Stimulated activated CD8-positive, alpha-beta memory T cell treated with anti-CD3 and anti-CD28 coated beads, Interleukin-15, amount 100 ng/mL, for 24 hours (primary cell): ENCODE data around the gene RAMACL.
"Not testable (repeated sequence)": the region's sequence is repeated elsewhere in the genome, so short reads cannot be mapped to it uniquely, and the experiment has no call there.

Source experiments
- DNase-seq: peaks from one replicate; pipeline ENCODE4 v3.0.0-alpha.2; 2020; ENCODE audit warnings: low read depth

Gene RAMACL

DNA sequence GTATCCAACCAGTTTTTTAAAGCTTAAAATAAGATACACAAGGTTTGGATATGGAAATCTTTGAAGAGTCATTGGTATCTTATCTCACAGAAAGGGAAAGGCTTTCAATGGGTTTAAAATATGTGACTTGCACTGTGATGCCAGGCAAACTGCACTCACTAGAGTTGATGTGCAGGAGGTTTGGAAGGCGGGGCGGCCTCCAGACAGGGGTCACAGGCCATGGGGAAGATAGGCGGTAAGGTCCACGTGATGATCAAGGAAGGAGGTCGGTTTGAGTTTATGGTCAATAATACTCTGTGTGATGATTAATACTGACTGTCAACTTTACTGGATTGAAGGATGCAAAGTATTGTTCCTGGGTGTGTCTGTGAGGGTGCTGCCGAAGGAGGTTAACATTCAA is 9.5 kb upstream of the RAMACL start:
- no peak for DNase-seq

- no peak for DNase-seq
Observed at GRCh38 chr6:166595061-166595780, 8.7 kb upstream of the RAMACL start.

GRCh38 chr6:166592821-166593220 is 6.3 kb upstream of the RAMACL start:
- DNase-seq = no peak

DNA sequence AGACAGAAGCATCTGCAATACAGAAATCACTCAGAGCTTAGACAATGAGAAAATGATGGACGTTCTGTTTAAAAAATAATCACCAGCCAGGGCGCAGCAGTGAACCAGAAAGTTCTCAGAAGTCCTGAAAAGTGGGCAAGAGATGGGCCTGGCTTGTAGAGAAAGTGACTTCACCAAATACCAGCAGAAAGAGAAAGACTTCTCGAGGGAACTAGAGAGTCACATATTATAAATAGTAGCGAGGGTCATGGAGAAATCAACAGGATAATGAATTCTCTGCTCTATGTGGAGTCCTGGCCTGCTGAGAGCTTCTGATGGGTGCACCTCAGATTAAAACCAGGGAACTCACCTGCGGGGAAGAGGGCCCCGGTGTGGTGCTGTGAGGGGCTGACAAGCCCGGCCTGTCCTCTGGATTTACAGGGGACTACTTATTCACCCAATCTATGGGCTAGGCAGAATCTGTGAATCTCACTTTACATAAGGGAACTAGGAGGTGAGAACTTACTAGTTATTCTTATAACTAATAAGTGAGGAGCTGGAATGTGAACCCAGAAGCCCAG is 5.6 kb upstream of the RAMACL start:
- no peak for DNase-seq

DNA sequence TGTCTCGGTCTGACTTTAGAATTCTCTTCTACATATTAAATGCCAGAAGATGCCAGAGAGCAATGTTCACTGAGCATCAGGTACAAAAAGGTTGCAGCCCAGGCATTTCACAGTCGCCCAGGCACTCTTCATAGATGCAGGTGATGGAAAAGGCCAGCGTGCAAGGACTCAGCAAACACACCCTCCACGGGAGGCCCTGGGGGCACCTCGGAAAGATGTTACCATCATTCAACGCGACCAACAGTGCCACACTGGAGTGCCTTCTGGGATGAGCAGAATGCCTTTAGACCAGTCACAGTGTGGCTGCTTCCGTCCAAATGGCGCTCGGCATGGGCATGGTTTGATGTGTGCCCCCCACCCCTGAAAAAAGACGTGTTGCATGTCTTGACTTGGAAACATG is 4.5 kb upstream of the RAMACL start:
- no peak for DNase-seq

GRCh38 chr6:166589786-166590574 is 3.5 kb upstream of the RAMACL start:
- no peak for DNase-seq

GRCh38 chr6:166589337-166589731 is 2.9 kb upstream of the RAMACL start:
- no peak for DNase-seq

DNA sequence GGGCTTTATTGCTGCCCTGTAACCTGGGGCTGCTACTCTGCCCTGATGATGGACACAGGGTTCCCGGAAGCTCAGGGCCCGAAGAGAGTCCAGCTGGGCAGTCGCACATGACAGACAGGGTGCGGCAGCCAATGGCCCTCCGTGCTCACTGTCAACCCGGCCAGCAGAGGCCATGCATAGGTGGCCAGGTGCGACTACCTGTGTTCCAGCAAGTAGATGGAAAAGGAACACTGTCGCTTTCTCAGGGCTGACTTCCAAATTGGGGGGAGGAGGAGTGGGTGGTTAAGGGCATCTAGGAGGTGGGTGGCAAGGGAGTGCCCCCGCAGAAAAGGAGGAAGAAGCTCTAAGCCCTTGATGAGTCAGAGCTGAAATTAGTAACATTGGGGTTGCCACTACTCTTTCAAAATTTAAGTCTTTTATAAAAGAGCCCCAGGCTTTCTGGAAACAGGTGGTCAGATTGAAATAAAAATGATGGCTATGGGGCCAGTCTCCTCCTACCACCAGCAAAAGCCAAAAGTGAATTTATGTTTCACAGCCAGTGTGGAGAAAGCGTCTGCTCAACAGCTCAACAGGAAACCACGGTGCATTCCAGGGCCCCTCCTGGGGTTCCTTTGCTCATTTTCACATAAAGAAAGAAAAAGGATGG is 2.3 kb upstream of the RAMACL start:
- DNase-seq = no peak

DNA sequence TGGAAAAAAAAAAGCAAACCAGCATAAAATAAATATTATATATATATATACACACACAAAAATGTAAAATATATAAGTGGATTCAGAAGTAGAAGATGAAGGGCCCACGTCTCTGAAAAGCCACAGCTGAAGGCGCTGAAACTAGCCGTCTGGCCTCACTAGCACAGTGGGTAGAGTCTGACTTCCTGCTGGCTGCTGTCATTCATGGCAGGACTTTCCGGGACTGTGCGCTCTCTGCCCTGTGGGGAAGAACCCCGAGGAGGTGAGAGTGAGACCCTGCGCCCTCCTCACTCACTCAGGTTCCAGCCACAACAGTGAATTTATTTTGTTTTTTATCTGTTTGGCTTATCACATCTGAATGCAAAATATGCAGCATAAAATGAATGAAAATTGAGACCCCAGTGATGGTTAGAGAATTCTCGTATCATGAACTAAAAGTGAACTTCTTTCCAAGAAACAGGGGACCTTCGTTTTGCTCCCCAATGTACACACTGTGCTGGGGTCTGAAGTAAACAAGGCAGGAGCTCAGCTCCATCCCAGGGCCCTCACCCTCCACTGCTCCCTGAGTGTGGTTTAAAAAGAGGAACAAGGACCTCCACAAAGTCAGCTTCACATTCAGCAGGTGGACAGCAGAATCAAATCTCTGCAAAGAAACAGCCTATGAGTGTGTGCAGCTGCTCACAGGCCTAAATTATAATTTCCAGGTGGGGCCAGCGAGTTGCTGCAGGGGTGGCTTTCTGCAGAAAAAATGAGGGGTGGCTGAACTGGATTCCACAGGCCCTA is 1.3 kb upstream of the RAMACL start:
- DNase-seq = no peak

- DNase-seq = no peak
Observed at GRCh38 chr6:166584853-166585429, 1.5 kb downstream of the RAMACL start.

- no peak for DNase-seq
Observed at GRCh38 chr6:166584155-166584554, 2.3 kb downstream of the RAMACL start.

GRCh38 chr6:166583230-166583965 is 3.1 kb downstream of the RAMACL start:
- DNase-seq = no peak

- DNase-seq = no peak
Observed at GRCh38 chr6:166582258-166582657, 4.2 kb downstream of the RAMACL start.

DNA sequence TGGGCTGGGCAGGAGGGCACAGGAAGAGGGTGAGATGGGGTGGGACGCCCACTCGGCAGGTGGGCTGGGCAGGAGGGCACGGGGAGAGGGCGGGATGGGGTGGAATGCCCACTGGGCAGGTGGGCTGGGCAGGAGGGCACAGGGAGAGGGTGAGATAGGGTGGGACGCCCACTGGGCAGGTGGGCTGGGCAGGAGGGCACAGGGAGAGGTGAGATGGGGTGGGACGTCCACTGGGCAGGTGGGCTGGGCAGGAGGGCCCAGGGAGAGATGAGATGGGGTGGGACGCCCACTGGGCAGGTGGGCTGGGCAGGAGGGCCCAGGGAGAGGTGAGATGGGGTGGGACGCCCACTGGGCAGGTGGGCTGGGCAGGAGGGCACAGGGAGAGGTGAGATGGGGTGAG is 4.7 kb downstream of the RAMACL start:
- not testable (repeated sequence) for DNase-seq

DNA sequence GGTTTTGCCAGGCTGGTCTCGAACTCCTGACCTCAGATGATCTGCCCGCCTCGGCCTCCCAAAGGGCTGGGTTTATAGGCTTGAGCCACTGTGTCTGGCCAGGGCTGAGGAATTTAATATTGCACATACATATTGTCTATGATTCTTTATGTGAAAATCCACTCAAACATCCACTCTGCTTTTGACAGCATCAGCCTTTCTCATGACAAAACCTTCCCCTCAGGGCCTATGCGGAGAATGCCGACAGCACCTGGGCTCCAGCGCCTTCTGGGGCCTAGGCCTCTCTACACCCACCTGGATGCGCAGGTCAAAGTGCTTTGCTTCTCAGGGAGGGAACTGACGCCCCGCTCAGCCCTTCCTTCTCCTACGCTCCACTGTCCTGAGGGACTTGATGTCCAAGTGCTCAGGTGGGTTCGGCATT is 5.4 kb downstream of the RAMACL start:
- no peak for DNase-seq

DNA sequence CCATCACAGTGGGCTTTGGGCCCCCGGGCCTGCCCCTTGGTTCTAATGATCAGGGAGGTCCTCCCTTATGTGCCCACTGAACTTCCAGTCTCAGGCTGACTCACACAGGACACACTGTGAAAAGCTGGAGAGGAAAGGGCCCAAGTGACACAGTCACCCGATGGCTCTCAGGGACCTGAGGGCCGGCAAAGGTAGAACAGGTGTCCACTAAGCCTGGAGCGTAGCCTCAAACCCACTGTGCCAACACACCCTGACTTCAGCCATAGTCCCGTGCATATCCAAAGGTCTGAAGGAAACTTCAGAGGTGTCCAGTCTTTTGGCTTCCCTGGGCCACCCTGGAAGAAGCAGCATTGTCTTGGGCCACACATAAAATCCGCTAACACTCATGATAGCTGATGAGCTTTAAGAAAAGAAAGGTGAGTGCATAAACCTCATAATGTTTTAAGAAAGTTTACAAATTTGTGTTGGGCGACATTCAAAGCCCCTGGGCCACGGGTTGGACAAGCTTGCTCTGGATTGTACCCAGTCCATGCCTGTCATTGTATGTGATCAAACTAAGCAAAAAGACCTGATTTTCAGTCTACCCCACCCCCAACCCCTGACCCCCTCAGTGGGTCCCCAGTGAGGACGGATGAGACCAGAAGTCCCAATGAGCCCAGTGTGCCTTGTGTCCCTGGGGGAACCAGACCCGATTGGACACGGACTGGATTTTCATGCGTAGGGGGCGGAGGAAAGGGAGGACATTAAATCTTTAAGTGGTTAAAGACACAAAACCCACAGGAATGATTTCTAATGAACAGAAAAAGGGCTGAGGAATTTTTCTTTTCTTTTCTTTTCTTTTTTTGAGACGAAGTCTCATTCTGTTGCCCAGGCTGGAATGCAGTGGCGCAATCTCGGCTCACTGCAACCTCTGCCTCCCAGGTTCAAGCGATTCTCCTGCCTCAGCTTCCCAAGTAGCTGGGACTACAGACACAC is 6.1 kb downstream of the RAMACL start:
- no peak for DNase-seq

GRCh38 chr6:166579237-166579850 is 7.1 kb downstream of the RAMACL start:
- no peak for DNase-seq

- DNase-seq = no peak
Observed at GRCh38 chr6:166578536-166579236, 7.8 kb downstream of the RAMACL start.

GRCh38 chr6:166575205-166575604 is 11.3 kb downstream of the RAMACL start:
- no peak for DNase-seq
